Peyer's patch (tissue), 4 donors: ENCODE results near the gene PRICKLE2.

ENCODE experiments used
- CTCF ChIP-seq, 6 experiments: fragments of 450-650 bp in 4 of 6; fragments of 200-600 bp in 2 of 6; sonication (generic) in 1 of 6; IDR thresholded peaks; one replicate each; pipeline ENCODE4 v1.5.1; 2017 to 2019; ENCODE audit warnings: antibody characterized with exemption in 6 of 6, mild to moderate bottlenecking in 3 of 6, moderate library complexity in 1 of 6
- POLR2A ChIP-seq, 2 donors: fragments of 450-650 bp; IDR thresholded peaks; one replicate each; pipeline ENCODE4 v1.5.1; 2017; ENCODE audit warnings: antibody characterized with exemption in 2 of 2, mild to moderate bottlenecking in 2 of 2, moderate library complexity in 2 of 2

- TF ChIP-seq CTCF (IDR thresholded peaks at IDR 0.05) (no peak), POLR2A (IDR thresholded peaks at IDR 0.05) (no peak)
Measured at GRCh38 chr3:64232821-64233220, 7.6 kb upstream of the PRICKLE2 start.
